HEK293 (cell line): ENCODE results near the gene ERCC6.

Experiments used
- CTCF ChIA-PET: fragments of 350-600 bp; formaldehyde crosslinking; extraction: SDS; loops from one replicate; lab custom pipeline; 2021; ENCODE audit warnings: antibody characterized with exemption; lab: Yijun Ruan, JAX
- POLR2A ChIA-PET: fragments of 300-600 bp; formaldehyde crosslinking; extraction: SDS; loops from one replicate; lab custom pipeline; 2020; ENCODE audit warnings: antibody characterized with exemption, inconsistent platforms; lab: Yijun Ruan, JAX
- H3K27ac ChIP-seq: fragments of 200-500 bp; sonication (Bioruptor generic); 2 replicates; pipeline ENCODE4 v1.5.1; 2014; ENCODE audit warnings: low read depth, low read length, control low read depth, inconsistent platforms; ENCODE audit errors: extremely low read depth
- H3K36me3 ChIP-seq, 2 experiments: fragments of 200-500 bp in 1 of 2; sonication (Bioruptor generic) in 1 of 2; 1 replicate in 1 of 2; 2 replicates in 1 of 2; pipeline ENCODE4 v1.5.1; 2014 to 2017; ENCODE audit warnings: inconsistent platforms in 2 of 2, low read length in 2 of 2; ENCODE audit not compliant: control insufficient read depth in 2 of 2, insufficient read depth in 1 of 2
- H3K4me1 ChIP-seq: fragments of 200-500 bp; sonication (Bioruptor generic); 2 replicates; pipeline ENCODE4 v1.5.1; 2014; ENCODE audit warnings: mild to moderate bottlenecking, low read length, inconsistent platforms; ENCODE audit not compliant: control insufficient read depth, insufficient read depth
- H3K4me3 ChIP-seq: 2 replicates; pipeline ENCODE4 v1.5.1; 2011; ENCODE audit warnings: low read depth, mild to moderate bottlenecking, control low read depth, low read length, moderate library complexity
- H3K9me3 ChIP-seq: fragments of 200-500 bp; sonication (Bioruptor generic); 2 replicates; pipeline ENCODE4 v1.5.1; 2014; ENCODE audit warnings: low read depth, low read length, inconsistent platforms; ENCODE audit not compliant: control insufficient read depth, insufficient read depth
- GLIS1 ChIP-seq: fragments of 450-650 bp; formaldehyde crosslinking; IDR thresholded peaks from 2 replicates; pipeline ENCODE4 v1.5.1; 2016; ENCODE audit warnings: missing biosample characterization, missing genetic modification characterization
- KLF10 ChIP-seq: fragments of 450-650 bp; IDR thresholded peaks from 2 replicates; pipeline ENCODE4 v1.5.1; 2018; ENCODE audit warnings: missing biosample characterization, mild to moderate bottlenecking, missing genetic modification characterization
- KLF9 ChIP-seq: fragments of 450-650 bp; formaldehyde crosslinking; IDR thresholded peaks from 2 replicates; pipeline ENCODE4 v1.5.1; 2016; ENCODE audit warnings: missing biosample characterization, missing genetic modification characterization, low read depth
- PRDM10 ChIP-seq: fragments of 450-650 bp; formaldehyde crosslinking; IDR thresholded peaks from 2 replicates; pipeline ENCODE4 v1.5.1; 2016; ENCODE audit warnings: missing biosample characterization, missing genetic modification characterization
- SCRT2 ChIP-seq: fragments of 450-650 bp; formaldehyde crosslinking; IDR thresholded peaks from 2 replicates; pipeline ENCODE4 v1.5.1; 2016; ENCODE audit warnings: missing biosample characterization, missing genetic modification characterization
- SP2 ChIP-seq: fragments of 450-650 bp; formaldehyde crosslinking; IDR thresholded peaks from 2 replicates; pipeline ENCODE4 v1.5.1; 2016; ENCODE audit warnings: missing biosample characterization, missing genetic modification characterization
- ZBTB11 ChIP-seq: fragments of 450-650 bp; formaldehyde crosslinking; conservative IDR thresholded peaks from 2 replicates; pipeline ENCODE4 v1.5.1; 2016; ENCODE audit warnings: low read depth, missing biosample characterization, missing genetic modification characterization
- ZBTB49 ChIP-seq: fragments of 450-650 bp; formaldehyde crosslinking; IDR thresholded peaks from 2 replicates; pipeline ENCODE4 v1.5.1; 2016; ENCODE audit warnings: missing biosample characterization, missing genetic modification characterization, low read depth
- ZFP3 ChIP-seq: fragments of 450-650 bp; formaldehyde crosslinking; IDR thresholded peaks from 2 replicates; pipeline ENCODE4 v1.5.1; 2016; ENCODE audit warnings: low read depth, missing biosample characterization, missing genetic modification characterization
- ZIC2 ChIP-seq: fragments of 450-650 bp; formaldehyde crosslinking; IDR thresholded peaks from 2 replicates; pipeline ENCODE4 v1.5.1; 2016; ENCODE audit warnings: missing biosample characterization, missing genetic modification characterization
- ZNF133 ChIP-seq: fragments of 450-650 bp; formaldehyde crosslinking; IDR thresholded peaks from 2 replicates; pipeline ENCODE4 v1.5.1; 2016; ENCODE audit warnings: missing biosample characterization, missing genetic modification characterization
- ZNF560 ChIP-seq: fragments of 450-650 bp; formaldehyde crosslinking; IDR thresholded peaks from 2 replicates; pipeline ENCODE4 v1.5.1; 2017; ENCODE audit warnings: missing biosample characterization, missing genetic modification characterization, borderline replicate concordance
- ZNF677 ChIP-seq: fragments of 450-650 bp; IDR thresholded peaks from 2 replicates; pipeline ENCODE4 v1.5.0; 2018; ENCODE audit warnings: missing biosample characterization, mild to moderate bottlenecking, missing genetic modification characterization, moderate library complexity
- ZSCAN30 ChIP-seq: fragments of 450-650 bp; IDR thresholded peaks from 2 replicates; pipeline ENCODE4 v1.5.1; 2018; ENCODE audit warnings: missing biosample characterization, mild to moderate bottlenecking, missing genetic modification characterization, moderate library complexity

ERCC6 gene

GRCh38 chr10:49520122-49520775 is 18.7 kb downstream of the ERCC6 start:
- Histone ChIP-seq H3K9me3 (no peaks in the 10 kb centered on the region), H3K4me3 (no peak overlapping the region), H3K27ac (no peak overlapping the region), H3K36me3 (peaks cover 6 to 85% of the 10 kb centered on the region in 2 experiments; a peak in 2 of 3 replicates), H3K4me1 (no peaks in the 10 kb centered on the region)
- no peak for TF ChIP-seq KLF9 (tag by site-specific recombination)
- no peak for TF ChIP-seq ZFP3 (tag by site-specific recombination)
- TF ChIP-seq ZNF133 = no peak
- no peak for TF ChIP-seq PRDM10
- TF ChIP-seq ZNF560 (tag by site-specific recombination) = no peak
- no peak for TF ChIP-seq ZBTB49 (tag by site-specific recombination)
- no peak for TF ChIP-seq SCRT2
- TF ChIP-seq SP2 = no peak
- no peak for TF ChIP-seq KLF10
- TF ChIP-seq ZNF677 (tag by site-specific recombination) = no peak
- ChIA-PET CTCF (interaction anchor here (0.5 to 2.6 kb wide), 11 partner anchors 8 to 975 kb away, joined by 3 to 31 read pairs (median 4); partner anchors contain the start of gene ERCC6), POLR2A (no interaction called here)

- peak; percentile 73 for TF ChIP-seq ZIC2 (tag by site-specific recombination)
- TF ChIP-seq ZBTB11 (tag by site-specific recombination) = no peak
- TF ChIP-seq GLIS1 (tag by site-specific recombination) = peak; percentile 52
- no peak for TF ChIP-seq ZSCAN30 (tag by site-specific recombination)
- Histone ChIP-seq H3K27ac (no peak overlapping the region), H3K4me3 (no peak overlapping the region), H3K9me3 (no peaks in the 10 kb centered on the region), H3K4me1 (no peaks in the 10 kb centered on the region), H3K36me3 (peaks cover 6 to 82% of the 10 kb centered on the region in 2 experiments; a peak in 2 of 3 replicates)
- ChIA-PET CTCF (interaction anchor here (0.5 to 2.6 kb wide), 17 partner anchors 8 to 1203 kb away, joined by 3 to 31 read pairs (median 4); partner anchors contain the start of gene ERCC6), POLR2A (no interaction called here)
Measured at GRCh38 chr10:49519717-49520116, 19.2 kb downstream of the ERCC6 start.
